Naive thymus-derived CD8-positive, alpha-beta T cell (primary cell): ENCODE data around the gene ADAMTS6. TPM values are rescaled to one million over a fixed set of nuclear protein-coding genes. Genes with fewer than 3 reads are reported as not detected.
A peak's percentile ranks its signal among the peaks of the same experiment; 100 is the strongest.
"Not testable (repeated sequence)": the region's sequence is repeated elsewhere in the genome, so short reads cannot be mapped to it uniquely, and the experiment has no call there.

Experiments
- ATAC-seq, 2 donors: fragments of 150-1000 bp; cut with Tn5 transposase in 1 of 2; sonication (Bioruptor Pico), chemical (Tn5 transposase) in 1 of 2; 1 replicate in 1 of 2; 2 replicates in 1 of 2; pipeline ENCODE4 v1.10.0; 2021; ENCODE audit warnings: mild to moderate bottlenecking in 2 of 2, moderate library complexity in 2 of 2
- POLR2A ChIA-PET: fragments of 350-600 bp; sonication (Branson Sonifier 250); formaldehyde crosslinking; loops from one replicate; lab custom pipeline; 2021; ENCODE audit warnings: antibody characterized with exemption; lab: Charles Lee
- DNase-seq, 10 donors: peaks; one replicate each; pipeline versions ENCODE4 v3.0.0 to v3.0.0-alpha.2; 2020 to 2022
- H3K27ac Mint-ChIP-seq, 10 donors: one replicate each; pipeline ENCODE4 v1.8.0; 2020 to 2022; ENCODE audit warnings: mild to moderate bottlenecking in 10 of 10, mixed read lengths in 10 of 10, moderate library complexity in 4 of 10, inconsistent platforms in 1 of 10
- H3K27me3 Mint-ChIP-seq, 5 donors: one replicate each; pipeline ENCODE4 v1.8.0; 2021 to 2022; ENCODE audit warnings: mixed read lengths in 5 of 5
- H3K36me3 Mint-ChIP-seq, 3 donors: one replicate each; pipeline ENCODE4 v1.8.0; 2020 to 2022; ENCODE audit warnings: mixed read lengths in 3 of 3, mild to moderate bottlenecking in 2 of 3, inconsistent platforms in 1 of 3
- H3K4me1 Mint-ChIP-seq, 4 donors: one replicate each; pipeline ENCODE4 v1.8.0; 2021 to 2022; ENCODE audit warnings: mixed read lengths in 4 of 4
- H3K4me3 Mint-ChIP-seq, 10 donors: one replicate each; pipeline ENCODE4 v1.8.0; 2020 to 2022; ENCODE audit warnings: mild to moderate bottlenecking in 10 of 10, mixed read lengths in 10 of 10, moderate library complexity in 6 of 10, inconsistent platforms in 1 of 10
- H3K9me3 Mint-ChIP-seq, 9 donors: one replicate each; pipeline ENCODE4 v1.8.0; 2020 to 2022; ENCODE audit warnings: mixed read lengths in 9 of 9, mild to moderate bottlenecking in 3 of 9, inconsistent platforms in 1 of 9, moderate library complexity in 1 of 9
- polyA plus RNA-seq, 3 donors: library from polyadenylated mRNA; unstranded; fragments of 300-500 nt; fragmentation: Illumina TruSeq; gene quantifications; one replicate each; pipeline ENCODE4 v1.2.3, GENCODE V29; 2021
- total RNA-seq, 8 experiments: library from RNA in 2 of 8; stranded (reverse) in 2 of 8; gene quantifications; one replicate each; pipeline ENCODE4 v1.2.3 and lab custom pipeline; 2021 to 2026

Gene ADAMTS6
- total and polyA plus RNA-seq, 5 experiments from 2014 or later, result 0.25 to 9.6 (median 0.66) TPM

GRCh38 chr5:65341835-65342234 is 139.9 kb downstream of the ADAMTS6 start:
- POLR2A ChIA-PET, result no interaction called here
- H3K36me3 Mint-ChIP-seq, result peaks cover 0 to 45% (median 38%) of the 10 kb centered on the region in 3 donors
- no peak overlapping the region for H3K27ac Mint-ChIP-seq
- no peak overlapping the region for H3K4me3 Mint-ChIP-seq
- ATAC-seq (no peak), DNase-seq (no peak)
- H3K9me3 Mint-ChIP-seq, result peaks cover 11 to 62% (median 43%) of the 10 kb centered on the region in 9 donors
- no peaks in the 10 kb centered on the region for H3K4me1 Mint-ChIP-seq
- no peaks in the 10 kb centered on the region for H3K27me3 Mint-ChIP-seq

- Mint-ChIP-seq H3K9me3 (peaks cover 10 to 52% (median 42%) of the 10 kb centered on the region in 9 donors), H3K27me3 (no peaks in the 10 kb centered on the region), H3K4me3 (no peak overlapping the region), H3K4me1 (no peaks in the 10 kb centered on the region), H3K27ac (no peak overlapping the region), H3K36me3 (peaks cover 0 to 40% (median 34%) of the 10 kb centered on the region in 3 donors)
- POLR2A ChIA-PET, result no interaction called here
- DNase-seq (no peak), ATAC-seq (no peak)
Measured at GRCh38 chr5:65338606-65339151, 143.0 kb downstream of the ADAMTS6 start.

- Mint-ChIP-seq H3K27ac (no peak overlapping the region), H3K4me1 (no peaks in the 10 kb centered on the region), H3K27me3 (no peaks in the 10 kb centered on the region), H3K36me3 (peaks cover 1 to 3% (median 2%) of the 10 kb centered on the region in 3 donors), H3K9me3 (peaks cover 0 to 6% (median under 1%) of the 10 kb centered on the region in 9 donors), H3K4me3 (no peak overlapping the region)
- POLR2A ChIA-PET, result no interaction called here
- no peak for DNase-seq
- no peak for ATAC-seq
Measured at GRCh38 chr5:65334077-65334476, 147.6 kb downstream of the ADAMTS6 start.

- no peaks in the 10 kb centered on the region for H3K9me3 Mint-ChIP-seq
- ATAC-seq, result no peak
- peaks cover 0 to 13% (median 4%) of the 10 kb centered on the region in 3 donors for H3K36me3 Mint-ChIP-seq
- H3K27ac Mint-ChIP-seq, result no peak overlapping the region
- H3K4me3 Mint-ChIP-seq, result no peak overlapping the region
- no peaks in the 10 kb centered on the region for H3K27me3 Mint-ChIP-seq
- H3K4me1 Mint-ChIP-seq, result no peaks in the 10 kb centered on the region
- no peak for DNase-seq
- POLR2A ChIA-PET, result no interaction called here
Measured at GRCh38 chr5:65332591-65332990, 149.1 kb downstream of the ADAMTS6 start.

- DNase-seq (no peak), ATAC-seq (no peak)
- no peaks in the 10 kb centered on the region for H3K9me3 Mint-ChIP-seq
- no peak overlapping the region for H3K27ac Mint-ChIP-seq
- POLR2A ChIA-PET, result no interaction called here
- no peaks in the 10 kb centered on the region for H3K4me1 Mint-ChIP-seq
- H3K36me3 Mint-ChIP-seq, result peaks cover 0 to 22% (median 7%) of the 10 kb centered on the region in 3 donors
- H3K4me3 Mint-ChIP-seq, result no peak overlapping the region
- H3K27me3 Mint-ChIP-seq, result no peaks in the 10 kb centered on the region
Measured at GRCh38 chr5:65329266-65329665, 152.5 kb downstream of the ADAMTS6 start.

- no peak for ATAC-seq
- Mint-ChIP-seq H3K9me3 (peaks cover 0 to 1% (median 0%) of the 10 kb centered on the region in 9 donors), H3K4me1 (no peaks in the 10 kb centered on the region), H3K27me3 (no peaks in the 10 kb centered on the region), H3K36me3 (peaks cover 0 to 32% (median 5%) of the 10 kb centered on the region in 3 donors), H3K27ac (peak overlapping the region in 1 of 10 donors; percentile 24), H3K4me3 (no peak overlapping the region)
- no peak for DNase-seq
- POLR2A ChIA-PET, result no interaction called here
Measured at GRCh38 chr5:65327582-65327981, 154.1 kb downstream of the ADAMTS6 start.

GRCh38 chr5:65326922-65327321 is 154.8 kb downstream of the ADAMTS6 start:
- no peaks in the 10 kb centered on the region for H3K4me1 Mint-ChIP-seq
- POLR2A ChIA-PET, result no interaction called here
- DNase-seq, result no peak
- H3K27me3 Mint-ChIP-seq, result no peaks in the 10 kb centered on the region
- H3K9me3 Mint-ChIP-seq, result peaks cover 0 to 8% (median under 1%) of the 10 kb centered on the region in 9 donors
- peaks cover 0 to 32% (median 5%) of the 10 kb centered on the region in 3 donors for H3K36me3 Mint-ChIP-seq
- ATAC-seq, result no peak
- no peak overlapping the region for H3K4me3 Mint-ChIP-seq
- H3K27ac Mint-ChIP-seq, result no peak overlapping the region

- ATAC-seq (no peak), DNase-seq (no peak)
- H3K4me1 Mint-ChIP-seq, result no peaks in the 10 kb centered on the region
- H3K27ac Mint-ChIP-seq, result no peak overlapping the region
- POLR2A ChIA-PET, result no interaction called here
- H3K9me3 Mint-ChIP-seq, result peaks cover 0 to 13% (median 2%) of the 10 kb centered on the region in 9 donors
- H3K36me3 Mint-ChIP-seq, result peaks cover 0 to 29% (median 5%) of the 10 kb centered on the region in 3 donors
- no peak overlapping the region for H3K4me3 Mint-ChIP-seq
- H3K27me3 Mint-ChIP-seq, result no peaks in the 10 kb centered on the region
Measured at GRCh38 chr5:65324226-65324625, 157.5 kb downstream of the ADAMTS6 start.

GRCh38 chr5:65320704-65321103 is 161.0 kb downstream of the ADAMTS6 start:
- H3K36me3 Mint-ChIP-seq, result peaks cover 0 to 26% (median 10%) of the 10 kb centered on the region in 3 donors
- H3K4me1 Mint-ChIP-seq, DNase-seq, ATAC-seq, H3K27ac Mint-ChIP-seq, POLR2A ChIA-PET, H3K4me3 Mint-ChIP-seq, H3K27me3 Mint-ChIP-seq: not testable (repeated sequence)
- peaks cover 0 to 13% (median 5%) of the 10 kb centered on the region in 9 donors for H3K9me3 Mint-ChIP-seq

GRCh38 chr5:65320250-65320649 is 161.5 kb downstream of the ADAMTS6 start:
- peaks cover 0 to 18% (median 5%) of the 10 kb centered on the region in 9 donors for H3K9me3 Mint-ChIP-seq
- peaks cover 0 to 30% (median 10%) of the 10 kb centered on the region in 3 donors for H3K36me3 Mint-ChIP-seq
- H3K27me3 Mint-ChIP-seq, result no peaks in the 10 kb centered on the region
- POLR2A ChIA-PET, result no interaction called here
- no peak overlapping the region for H3K27ac Mint-ChIP-seq
- H3K4me3 Mint-ChIP-seq, result no peak overlapping the region
- no peaks in the 10 kb centered on the region for H3K4me1 Mint-ChIP-seq
- DNase-seq, result no peak
- ATAC-seq, result no peak

GRCh38 chr5:65307931-65308330 is 173.8 kb downstream of the ADAMTS6 start:
- Mint-ChIP-seq H3K4me1 (no peaks in the 10 kb centered on the region), H3K4me3 (no peak overlapping the region), H3K9me3 (no peaks in the 10 kb centered on the region), H3K36me3 (no peaks in the 10 kb centered on the region), H3K27me3 (no peaks in the 10 kb centered on the region), H3K27ac (no peak overlapping the region)
- POLR2A ChIA-PET, result no interaction called here
- ATAC-seq (no peak), DNase-seq (no peak)

- no peaks in the 10 kb centered on the region for H3K4me1 Mint-ChIP-seq
- no peak overlapping the region for H3K4me3 Mint-ChIP-seq
- no peak overlapping the region for H3K27ac Mint-ChIP-seq
- POLR2A ChIA-PET, result no interaction called here
- ATAC-seq (no peak), DNase-seq (no peak)
- no peaks in the 10 kb centered on the region for H3K36me3 Mint-ChIP-seq
- H3K9me3 Mint-ChIP-seq, result no peaks in the 10 kb centered on the region
- H3K27me3 Mint-ChIP-seq, result no peaks in the 10 kb centered on the region
Measured at GRCh38 chr5:65307088-65307487, 174.6 kb downstream of the ADAMTS6 start.

GRCh38 chr5:65305913-65306312 is 175.8 kb downstream of the ADAMTS6 start:
- Mint-ChIP-seq H3K4me1 (no peaks in the 10 kb centered on the region), H3K9me3 (no peaks in the 10 kb centered on the region), H3K4me3 (no peak overlapping the region), H3K36me3 (no peaks in the 10 kb centered on the region), H3K27me3 (no peaks in the 10 kb centered on the region), H3K27ac (no peak overlapping the region)
- no peak for ATAC-seq
- DNase-seq, result no peak
- POLR2A ChIA-PET, result no interaction called here

GRCh38 chr5:65299861-65300260 is 181.9 kb downstream of the ADAMTS6 start:
- H3K4me1 Mint-ChIP-seq, result no peaks in the 10 kb centered on the region
- POLR2A ChIA-PET, result no interaction called here
- no peak for DNase-seq
- H3K27me3 Mint-ChIP-seq, result no peaks in the 10 kb centered on the region
- H3K27ac Mint-ChIP-seq, result no peak overlapping the region
- ATAC-seq, result no peak
- H3K36me3 Mint-ChIP-seq, result peaks cover 0 to 9% (median 0%) of the 10 kb centered on the region in 3 donors
- H3K4me3 Mint-ChIP-seq, result no peak overlapping the region
- H3K9me3 Mint-ChIP-seq, result no peaks in the 10 kb centered on the region
